ENCODE data around the gene PPA1. TPM values are rescaled to one million over a fixed set of nuclear protein-coding genes. Genes with fewer than 3 reads are reported as not detected.

The PPA1 gene
- total and polyA plus RNA-seq, 12 donors = 47.1 to 139 (median 69.9) TPM

DNA sequence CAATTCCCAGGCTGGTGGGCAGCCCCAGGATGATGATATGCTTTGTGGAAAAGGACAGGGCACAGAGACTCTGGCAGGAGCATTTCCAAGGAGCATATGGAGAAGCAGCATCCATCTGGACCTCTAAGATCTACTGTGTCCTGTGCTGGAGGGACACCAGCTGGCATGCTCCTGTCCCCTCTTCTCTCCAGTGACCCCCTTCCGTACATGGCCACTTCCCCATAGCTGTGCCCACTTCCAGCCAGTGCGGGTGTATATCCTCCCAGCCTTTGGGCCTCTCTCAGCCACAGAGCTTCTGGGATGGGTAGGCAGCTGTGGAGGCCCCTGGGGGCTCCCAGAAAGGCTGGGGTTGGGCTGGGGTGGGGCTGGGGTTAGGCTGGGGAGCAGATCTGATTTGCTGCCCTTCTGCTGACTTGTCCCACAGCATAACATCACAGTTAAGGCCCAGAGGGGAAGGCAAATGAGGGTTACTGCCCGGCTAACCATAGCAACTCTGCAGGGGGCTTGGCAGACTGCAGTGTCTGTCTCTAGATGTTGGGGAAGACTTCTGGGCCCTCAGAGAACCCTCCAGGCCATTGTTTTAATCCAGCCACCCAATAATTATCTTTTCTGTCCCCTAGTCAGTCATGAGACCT, 44.3 kb upstream of the PPA1 start:
- intact Hi-C loops (cut with DNase I) = loop anchor here in 3 of 10 donors (5.0 to 10.0 kb wide), 2 partner anchors 53 to 270 kb away; no protein-coding TSS in a partner anchor
- Histone ChIP-seq H3K4me3 (no peak overlapping the region), H3K36me3 (no peaks in the 10 kb centered on the region), H3K9me3 (peaks cover 0 to 10% (median 0%) of the 10 kb centered on the region in 11 donors), H3K27ac (no peak overlapping the region), H3K4me1 (peaks cover 0 to 21% (median 2%) of the 10 kb centered on the region in 9 donors), H3K27me3 (peaks cover 0 to 16% (median 5%) of the 10 kb centered on the region in 7 donors)
- no peak for TF ChIP-seq CTCF (IDR thresholded peaks at IDR 0.05)
- ATAC-seq (no peak), DNase-seq (no peak)
- 77 to 88% methylated on average over 3 of the region's 3 CpGs for WGBS, 2 donors

GRCh38 chr10:70274643-70275042, 41.4 kb upstream of the PPA1 start:
- Histone ChIP-seq H3K27me3 (no peaks in the 10 kb centered on the region), H3K4me1 (peaks cover 0 to 20% (median 4%) of the 10 kb centered on the region in 9 donors), H3K36me3 (no peaks in the 10 kb centered on the region), H3K9me3 (peaks cover 0 to 10% (median 0%) of the 10 kb centered on the region in 11 donors), H3K27ac (peak overlapping the region in 1 of 10 donors; percentile 6), H3K4me3 (no peak overlapping the region)
- 69 to 80% methylated on average over 2 of the region's 2 CpGs for WGBS, 2 donors
- peak in 4 of 9 donors; percentile 16 to 40 (median 28) for TF ChIP-seq CTCF (IDR thresholded peaks at IDR 0.05)
- DNase-seq (no peak), ATAC-seq (peak in 6 of 8 donors; percentile 39 to 66 (median 56))
- intact Hi-C loops (cut with DNase I) = loop anchor here in 9 of 10 donors (1.0 to 10.0 kb wide), 5 partner anchors 22 to 273 kb away; no protein-coding TSS in a partner anchor

DNA sequence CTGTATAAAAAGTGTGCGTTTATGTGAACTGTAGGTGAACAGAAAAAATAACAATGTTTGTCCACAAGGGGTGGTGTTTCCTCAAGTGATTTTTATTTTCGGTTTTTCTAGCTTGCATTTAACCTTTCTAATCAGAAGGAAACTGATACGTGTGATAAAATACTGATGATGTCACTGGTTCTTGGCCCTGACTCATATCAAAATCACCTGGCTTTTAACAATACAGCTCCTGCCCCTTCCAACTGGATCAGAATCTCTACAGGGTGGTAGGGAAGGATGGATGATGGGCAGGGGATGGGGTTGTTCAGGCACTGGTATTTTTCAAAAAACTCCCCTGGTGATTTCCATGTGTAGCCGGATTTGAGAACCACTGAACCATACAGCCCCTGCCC, 39.7 kb upstream of the PPA1 start:
- ATAC-seq (peak; percentile 16 to 57 (median 34)), DNase-seq (no peak)
- peak; percentile 25 to 68 (median 54) for TF ChIP-seq CTCF (IDR thresholded peaks at IDR 0.05)
- H3K4me3 ChIP-seq = no peak overlapping the region
- no peaks in the 10 kb centered on the region for H3K27me3 ChIP-seq
- H3K36me3 ChIP-seq = no peaks in the 10 kb centered on the region
- intact Hi-C loops (cut with DNase I) = loop anchor here in 8 of 10 donors (1.0 to 10.0 kb wide), 5 partner anchors 48 to 92 kb away; no protein-coding TSS in a partner anchor
- no peak overlapping the region for H3K27ac ChIP-seq
- H3K9me3 ChIP-seq = peaks cover 0 to 10% (median 0%) of the 10 kb centered on the region in 11 donors
- H3K4me1 ChIP-seq = peaks cover 0 to 20% (median 4%) of the 10 kb centered on the region in 9 donors
- WGBS, 2 donors = 14 to 26% methylated on average over 4 of the region's 4 CpGs

DNA sequence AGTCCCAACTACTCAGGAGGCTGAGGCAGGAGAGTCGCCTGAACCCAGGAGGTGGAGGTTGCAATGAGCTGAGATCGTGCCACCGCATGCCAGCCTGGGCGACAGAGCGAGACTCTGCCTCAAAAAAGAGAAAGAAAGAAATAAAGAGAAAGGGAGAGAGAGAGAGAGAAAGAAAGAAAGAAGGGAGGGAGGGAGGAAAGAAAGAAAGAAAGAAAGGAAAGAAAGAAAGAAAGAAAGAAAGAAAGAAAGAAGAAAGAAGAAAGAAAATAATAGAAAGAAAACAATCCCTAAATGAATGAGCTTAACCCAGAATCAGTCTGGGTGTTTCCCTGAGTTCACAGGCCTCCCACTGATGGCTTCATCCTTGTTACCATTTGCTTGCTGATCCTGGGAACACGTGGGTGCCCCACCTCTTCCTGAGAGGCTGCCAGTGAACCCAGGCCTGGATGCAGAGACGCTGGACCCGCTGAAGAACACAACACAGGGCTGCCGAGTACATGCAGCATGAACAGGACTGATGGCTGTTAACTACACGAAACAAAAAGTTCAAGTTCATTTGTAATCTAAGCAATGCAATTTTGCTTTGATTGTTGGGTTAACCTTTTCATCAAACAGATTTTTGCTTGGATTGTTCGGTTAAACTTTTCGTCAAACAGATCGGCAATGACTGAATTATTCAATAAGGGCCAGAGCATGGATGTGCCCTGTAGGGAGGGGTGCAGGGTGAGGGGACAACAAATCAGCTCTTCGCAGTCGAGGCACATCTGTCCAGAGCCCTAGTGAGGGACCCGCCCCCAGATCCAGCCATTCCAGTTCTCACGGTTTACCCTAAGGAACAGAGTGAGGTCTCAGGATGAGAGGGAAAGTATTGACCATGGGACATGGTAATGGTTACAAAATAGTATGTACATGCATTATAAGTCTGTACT, 39.0 kb upstream of the PPA1 start:
- H3K4me1 ChIP-seq = peaks cover 0 to 25% (median 4%) of the 10 kb centered on the region in 9 donors
- no peaks in the 10 kb centered on the region for H3K36me3 ChIP-seq
- no peaks in the 10 kb centered on the region for H3K27me3 ChIP-seq
- 78 to 82% methylated on average over 17 of the region's 17 CpGs for WGBS, 2 donors
- DNase-seq (no peak), ATAC-seq (peak in 7 of 8 donors; percentile 11 to 80 (median 45))
- no peak overlapping the region for H3K27ac ChIP-seq
- intact Hi-C loops (cut with DNase I) = loop anchor here in 8 of 10 donors (2.0 to 10.0 kb wide), 4 partner anchors 47 to 93 kb away; no protein-coding TSS in a partner anchor
- peaks cover 0 to 10% (median 0%) of the 10 kb centered on the region in 11 donors for H3K9me3 ChIP-seq
- TF ChIP-seq CTCF (IDR thresholded peaks at IDR 0.05) = no peak
- H3K4me3 ChIP-seq = no peak overlapping the region

Data from heart right ventricle (tissue), 16 donors.